ENCODE data around the gene RGS14. TPM values are rescaled to one million over a fixed set of nuclear protein-coding genes. Genes with fewer than 3 reads are reported as not detected.
"Not testable (repeated sequence)": the region's sequence is repeated elsewhere in the genome, so short reads cannot be mapped to it uniquely, and the experiment has no call there.

Gene RGS14
- total RNA-seq, 1 donor from 2014 or later = 16.2 TPM

DNA sequence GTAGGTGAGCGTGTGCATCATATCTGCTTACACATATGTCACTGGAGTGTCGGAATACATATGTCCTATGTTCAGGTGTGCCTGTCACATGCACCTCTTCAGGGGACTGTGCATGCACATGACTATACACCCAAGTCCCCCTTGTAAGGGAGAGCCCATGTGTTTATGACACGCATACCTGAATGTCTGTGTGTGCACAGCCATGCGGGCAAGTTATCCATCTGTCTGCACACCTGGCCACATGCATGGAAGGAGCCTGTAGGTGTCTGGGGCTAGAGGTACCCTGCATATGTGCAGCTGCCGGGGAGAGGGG lies 622 bp upstream of the RGS14 start:
- no peak for ATAC-seq
- Histone ChIP-seq H3K36me3 (no peaks in the 10 kb centered on the region), H3K4me1 (peaks cover 35% of the 10 kb centered on the region), H3K27ac (peak overlapping the region; percentile 73), H3K27me3 (ENCODE audit: low read depth) (no peaks in the 10 kb centered on the region), H3K9me3 (no peaks in the 10 kb centered on the region), H3K4me3 (no peak overlapping the region)
- intact Hi-C loops (cut with DNase I) = no loop called here
- no peak for DNase-seq
- TF ChIP-seq, protein P1, sequence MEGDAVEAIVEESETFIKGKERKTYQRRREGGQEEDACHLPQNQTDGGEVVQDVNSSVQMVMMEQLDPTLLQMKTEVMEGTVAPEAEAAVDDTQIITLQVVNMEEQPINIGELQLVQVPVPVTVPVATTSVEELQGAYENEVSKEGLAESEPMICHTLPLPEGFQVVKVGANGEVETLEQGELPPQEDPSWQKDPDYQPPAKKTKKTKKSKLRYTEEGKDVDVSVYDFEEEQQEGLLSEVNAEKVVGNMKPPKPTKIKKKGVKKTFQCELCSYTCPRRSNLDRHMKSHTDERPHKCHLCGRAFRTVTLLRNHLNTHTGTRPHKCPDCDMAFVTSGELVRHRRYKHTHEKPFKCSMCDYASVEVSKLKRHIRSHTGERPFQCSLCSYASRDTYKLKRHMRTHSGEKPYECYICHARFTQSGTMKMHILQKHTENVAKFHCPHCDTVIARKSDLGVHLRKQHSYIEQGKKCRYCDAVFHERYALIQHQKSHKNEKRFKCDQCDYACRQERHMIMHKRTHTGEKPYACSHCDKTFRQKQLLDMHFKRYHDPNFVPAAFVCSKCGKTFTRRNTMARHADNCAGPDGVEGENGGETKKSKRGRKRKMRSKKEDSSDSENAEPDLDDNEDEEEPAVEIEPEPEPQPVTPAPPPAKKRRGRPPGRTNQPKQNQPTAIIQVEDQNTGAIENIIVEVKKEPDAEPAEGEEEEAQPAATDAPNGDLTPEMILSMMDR (IDR thresholded peaks at IDR 0.05) = no peak

DNA sequence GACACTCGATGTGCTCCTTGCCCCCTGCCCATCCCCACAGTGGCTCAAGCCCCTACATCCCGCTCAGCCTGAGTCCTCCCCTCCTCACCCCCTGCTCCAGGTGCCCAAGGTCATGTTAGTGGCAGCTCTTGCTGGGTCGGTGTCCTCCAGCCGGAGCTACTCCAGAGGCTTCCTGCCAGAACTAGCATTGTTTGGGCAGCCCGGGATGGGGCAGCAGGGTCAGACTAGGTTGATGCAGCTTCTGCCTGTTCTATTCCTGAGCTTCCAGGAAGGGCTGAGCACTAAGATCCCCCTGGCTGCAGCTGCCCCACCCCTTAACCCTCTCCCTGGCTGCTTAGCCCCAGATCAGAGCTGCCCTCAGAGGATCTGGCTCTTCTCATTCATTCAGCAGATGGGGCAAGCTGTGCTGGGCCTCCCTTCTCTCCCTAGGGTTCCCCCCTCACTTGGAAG lies 671 bp downstream of the RGS14 start:
- Histone ChIP-seq H3K27ac (peak overlapping the region; percentile 73), H3K4me1 (peaks cover 46% of the 10 kb centered on the region), H3K27me3 (ENCODE audit: low read depth) (no peaks in the 10 kb centered on the region), H3K4me3 (peak overlapping the region; percentile 62), H3K36me3 (no peaks in the 10 kb centered on the region), H3K9me3 (no peaks in the 10 kb centered on the region)
- DNase-seq (no peak), ATAC-seq (no peak)
- TF ChIP-seq, protein P1 (IDR thresholded peaks at IDR 0.05) = no peak
- intact Hi-C loops (cut with DNase I) = no loop called here

DNA sequence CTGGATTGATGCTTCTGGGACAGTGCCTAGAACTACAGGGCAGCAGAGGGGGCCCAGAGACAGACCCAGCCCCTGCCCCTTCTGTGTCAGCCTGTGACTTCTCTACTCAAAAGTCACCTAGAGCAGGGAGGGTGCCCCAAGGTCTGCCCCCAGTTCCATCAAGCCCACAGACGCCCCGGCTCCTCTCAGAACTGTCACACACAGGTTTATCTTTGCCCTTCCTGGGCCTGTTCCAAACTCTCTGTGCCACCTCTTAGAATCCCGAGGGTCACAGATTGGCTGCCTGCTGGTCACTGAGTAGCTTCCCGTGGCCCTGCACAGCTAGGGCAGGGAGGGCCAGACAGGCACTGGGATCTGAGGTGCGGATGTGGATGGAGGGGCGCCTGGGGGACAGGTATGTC lies 1.7 kb downstream of the RGS14 start:
- Histone ChIP-seq H3K27ac (no peak overlapping the region), H3K9me3 (no peaks in the 10 kb centered on the region), H3K36me3 (no peaks in the 10 kb centered on the region), H3K4me3 (peak overlapping the region; percentile 62), H3K4me1 (peaks cover 57% of the 10 kb centered on the region), H3K27me3 (ENCODE audit: low read depth) (no peaks in the 10 kb centered on the region)
- intact Hi-C loops (cut with DNase I) = no loop called here
- DNase-seq (no peak), ATAC-seq (no peak)
- TF ChIP-seq, protein P1 (IDR thresholded peaks at IDR 0.05) = no peak

DNA sequence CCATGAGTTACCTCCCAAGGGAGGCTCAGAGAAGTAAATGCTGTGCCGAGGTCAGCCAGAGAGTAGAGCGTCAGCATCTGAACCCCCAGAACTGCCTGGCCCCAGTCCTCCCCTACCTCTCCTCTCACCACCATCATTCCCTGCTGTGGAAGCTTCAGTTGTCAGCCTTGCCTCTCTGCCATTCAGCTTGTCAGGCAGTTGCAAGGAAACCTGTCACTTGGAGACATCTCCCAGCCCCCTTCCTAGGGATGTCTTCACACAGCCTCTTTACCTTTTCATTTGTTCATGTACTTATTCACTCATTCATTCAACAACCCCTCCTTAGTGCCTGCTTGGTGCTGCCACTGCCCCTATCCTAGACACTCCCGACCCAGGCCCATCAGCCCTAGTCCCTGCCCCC lies 2.1 kb downstream of the RGS14 start:
- ATAC-seq = no peak
- H3K9me3 ChIP-seq = no peaks in the 10 kb centered on the region
- H3K4me1 ChIP-seq = peaks cover 61% of the 10 kb centered on the region
- intact Hi-C loops (cut with DNase I) = no loop called here
- no peak overlapping the region for H3K27ac ChIP-seq
- H3K4me3 ChIP-seq = no peak overlapping the region
- DNase-seq = no peak
- H3K36me3 ChIP-seq = no peaks in the 10 kb centered on the region
- TF ChIP-seq, protein P1 (IDR thresholded peaks at IDR 0.05) = no peak
- H3K27me3 ChIP-seq (ENCODE audit: low read depth) = no peaks in the 10 kb centered on the region

DNA sequence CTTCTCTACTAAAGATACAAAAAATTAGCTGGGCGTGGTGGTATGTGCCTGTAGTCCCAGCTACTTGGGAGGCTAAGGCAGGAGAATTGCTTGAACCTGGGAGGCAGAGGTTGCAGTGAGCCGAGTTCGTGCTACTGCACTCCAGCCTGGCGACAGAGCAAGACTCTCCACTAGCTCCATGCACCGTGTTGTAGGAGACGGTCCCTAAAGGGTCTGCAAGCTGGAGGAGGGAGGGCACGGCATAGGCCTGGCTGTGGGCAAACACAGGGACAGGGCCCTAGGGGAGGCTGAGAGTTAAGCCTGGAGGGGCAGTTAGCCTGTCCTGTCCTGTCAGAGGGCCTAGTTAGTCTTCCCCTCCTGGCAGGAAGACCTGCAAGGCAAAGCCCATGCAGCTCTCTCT lies 3.0 kb downstream of the RGS14 start:
- H3K4me1 ChIP-seq = peaks cover 61% of the 10 kb centered on the region
- intact Hi-C loops (cut with DNase I); ATAC-seq; H3K27me3 ChIP-seq (ENCODE audit: low read depth); H3K36me3 ChIP-seq; DNase-seq; H3K9me3 ChIP-seq; H3K27ac ChIP-seq; H3K4me3 ChIP-seq: not testable (repeated sequence)

DNA sequence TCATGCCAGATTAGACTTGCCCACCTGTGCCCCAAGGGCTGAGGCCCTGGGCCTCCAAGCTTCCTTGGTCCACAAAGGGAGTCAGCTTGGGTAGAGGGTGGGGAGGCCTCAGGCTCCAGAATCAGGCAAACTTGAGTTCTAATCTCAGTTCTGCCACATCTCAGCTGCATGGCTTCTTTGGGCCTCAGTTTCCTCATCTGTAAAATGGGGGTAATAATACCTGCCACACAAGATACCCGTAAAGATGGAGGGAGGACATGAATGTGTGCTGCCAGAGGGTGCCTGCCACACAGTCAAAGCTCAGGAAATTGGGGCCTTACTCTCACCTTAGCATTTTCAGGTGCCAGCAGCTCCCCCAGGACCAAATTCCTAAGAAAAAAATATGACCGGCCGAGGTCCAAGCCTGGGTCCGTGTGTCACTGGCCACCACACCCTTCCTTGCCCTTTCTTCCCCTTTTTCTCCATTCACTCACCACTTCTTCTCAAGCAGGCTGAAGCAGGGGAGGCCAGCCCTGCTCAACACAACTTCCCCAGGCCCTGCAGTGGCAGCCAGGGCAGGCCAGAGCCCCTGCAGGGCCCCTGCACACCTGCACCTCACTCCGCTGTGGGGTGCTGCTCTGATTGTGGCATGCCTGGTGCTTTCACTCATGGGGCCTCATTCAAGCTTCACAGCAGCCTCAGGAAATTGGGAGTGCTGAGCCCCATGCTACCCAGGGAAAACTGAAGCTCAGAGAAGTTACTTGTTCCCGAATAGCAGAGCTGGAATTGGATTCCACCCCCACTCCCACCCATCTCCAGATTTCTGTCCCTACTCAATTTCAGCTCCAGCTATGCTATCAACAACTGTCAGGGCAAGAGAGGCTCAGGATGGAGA lies 3.9 kb downstream of the RGS14 start:
- Histone ChIP-seq H3K4me3 (no peak overlapping the region), H3K9me3 (no peaks in the 10 kb centered on the region), H3K4me1 (peaks cover 70% of the 10 kb centered on the region), H3K27me3 (ENCODE audit: low read depth) (no peaks in the 10 kb centered on the region), H3K36me3 (no peaks in the 10 kb centered on the region), H3K27ac (peak overlapping the region; percentile 63)
- ATAC-seq (peak in 1 of 2 donors; percentile 2), DNase-seq (peak; percentile 67)
- TF ChIP-seq, protein P1 (IDR thresholded peaks at IDR 0.05) = no peak
- intact Hi-C loops (cut with DNase I) = no loop called here

Data from lower lobe of right lung (tissue), 2 donors.